SK-N-DZ (cell line): ENCODE measurements around the gene SNX5. TPM values are rescaled to one million over a fixed set of nuclear protein-coding genes. Genes with fewer than 3 reads are reported as not detected.

Experiments used
- DNase-seq: peaks from one replicate; pipeline ENCODE4 v3.0.0-alpha.2; 2015; ENCODE audit warnings: low spot score
- polyA plus RNA-seq, 2 experiments: library from polyadenylated mRNA; depleted of rRNA; stranded (reverse); fragments of >200 nt; gene quantifications; 2 replicates each; pipeline ENCODE4 v1.2.3, GENCODE V29; 2014

Gene SNX5
- polyA plus RNA-seq (2014; cell fraction: cytosol; rRNA removed), result 112 and 140 TPM in 2 replicates
- 300 and 347 TPM in 2 replicates for polyA plus RNA-seq (2014; cell fraction: nucleus; rRNA removed)

GRCh38 chr20:17968366-17969277, at the start of gene SNX5, which contains the start of gene MGME1:
Gene SNX5 (minus strand): TSS chr20:17968794. CDS start chr20:17968425, 369 bp downstream.
Gene MGME1 (plus strand): TSS chr20:17969018. CDS start chr20:17969860, 842 bp downstream.
- peak; percentile 99 for DNase-seq

DNA sequence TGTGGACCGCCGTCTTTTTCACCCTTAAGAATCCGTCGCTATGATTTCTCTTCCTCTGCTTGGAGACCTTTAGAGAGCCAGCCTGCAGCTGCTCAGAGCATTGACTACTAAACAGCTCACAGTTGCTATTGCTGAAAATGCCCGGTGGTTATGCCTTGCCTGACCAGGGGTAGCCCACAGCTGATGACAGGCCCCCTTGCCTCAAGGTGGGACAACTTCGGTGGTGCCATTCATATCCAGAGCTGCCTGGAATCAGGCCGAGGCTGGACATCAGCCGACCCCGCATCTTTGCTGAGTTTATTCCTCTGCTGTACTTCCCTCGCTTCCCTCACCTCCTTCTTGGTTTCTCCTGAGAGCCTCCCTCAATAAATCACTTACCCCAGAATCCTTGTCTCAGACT, 49.5 kb upstream of the SNX5 start:
- DNase-seq, result no peak

GRCh38 chr20:18016772-18017171, 48.2 kb upstream of the SNX5 start:
- DNase-seq, result no peak

- DNase-seq, result no peak
Measured at GRCh38 chr20:18014411-18014810, 45.8 kb upstream of the SNX5 start.

DNA sequence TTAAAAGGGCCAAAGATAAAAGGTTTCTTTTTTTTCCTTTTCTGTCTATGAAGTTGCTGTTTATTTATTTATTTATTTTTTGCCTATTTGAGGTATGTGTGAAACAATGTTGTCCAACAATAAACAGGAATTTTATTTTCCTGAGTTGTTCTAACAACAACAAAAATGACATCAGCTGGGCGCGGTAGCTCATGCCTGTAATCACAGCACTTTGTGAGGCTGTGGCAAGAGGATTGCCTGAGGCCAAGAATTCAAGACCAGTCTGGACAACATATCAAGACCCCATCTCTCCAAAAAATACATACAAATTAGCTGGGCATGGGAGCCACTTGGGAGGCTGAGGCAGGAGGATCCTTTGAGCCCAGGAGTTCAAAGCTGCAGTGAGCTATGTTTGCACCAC, 44.3 kb upstream of the SNX5 start:
- DNase-seq, result no peak

DNA sequence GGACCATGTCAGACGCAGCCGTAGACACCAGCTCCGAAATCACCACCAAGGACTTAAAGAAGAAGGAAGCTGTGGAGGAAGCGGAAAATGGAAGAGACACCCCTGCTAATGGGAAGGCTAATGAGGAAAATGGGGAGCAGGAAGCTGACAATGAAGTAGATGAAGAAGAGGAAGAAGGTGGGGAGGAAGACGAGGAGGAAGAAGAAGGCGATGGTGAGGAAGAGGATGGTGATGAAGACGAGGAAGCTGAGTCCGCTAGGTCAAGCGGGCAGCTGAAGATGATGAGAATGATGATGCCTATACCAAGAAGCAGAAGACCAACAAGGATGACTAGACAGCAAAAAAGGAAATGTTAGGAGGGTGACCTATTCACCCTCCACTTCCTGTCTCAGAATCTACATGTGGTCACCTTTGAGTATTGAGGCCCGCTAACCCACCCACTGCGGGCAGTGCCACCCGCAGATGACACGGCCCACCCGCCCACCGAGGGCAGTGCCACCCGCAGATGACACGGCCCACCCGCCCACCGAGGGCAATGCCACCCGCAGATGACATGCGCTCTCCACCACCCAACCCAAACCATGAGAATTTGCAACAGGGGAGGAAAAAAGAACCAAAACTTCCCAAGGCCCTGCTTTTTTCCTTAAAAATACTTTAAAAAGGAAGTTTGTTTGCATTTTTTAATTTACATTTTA, 43.5 kb upstream of the SNX5 start:
- DNase-seq, result no peak

- DNase-seq, result no peak
Measured at GRCh38 chr20:18011482-18011881, 42.9 kb upstream of the SNX5 start.

- DNase-seq, result no peak
Measured at GRCh38 chr20:18009116-18009515, 40.5 kb upstream of the SNX5 start.

- DNase-seq, result peak; percentile 28
Measured at GRCh38 chr20:18007534-18008292, 39.1 kb upstream of the SNX5 start.

DNA sequence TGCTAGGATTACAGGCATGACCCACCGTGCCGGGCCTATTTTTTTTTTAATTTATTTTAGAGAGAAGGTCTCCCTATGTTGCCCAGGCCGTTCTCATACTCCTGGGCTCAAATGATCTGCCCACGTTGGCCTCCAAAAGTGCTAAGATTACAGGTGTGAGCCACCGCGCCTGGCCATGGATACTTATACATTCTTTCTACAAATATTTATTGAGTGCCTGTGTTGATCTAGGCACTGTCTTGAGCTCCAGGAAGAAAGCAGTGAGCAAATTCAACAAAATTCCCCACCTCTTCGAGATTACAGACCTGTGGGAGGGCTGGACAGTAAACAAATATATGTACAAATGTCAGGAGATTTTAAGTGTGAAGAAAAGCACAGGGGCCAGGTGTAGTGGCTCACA, 38.1 kb upstream of the SNX5 start:
- no peak for DNase-seq

- no peak for DNase-seq
Measured at GRCh38 chr20:18005990-18006364, 37.4 kb upstream of the SNX5 start.

- DNase-seq, result no peak
Measured at GRCh38 chr20:18005170-18005989, 36.8 kb upstream of the SNX5 start.

GRCh38 chr20:18004384-18005031, 35.9 kb upstream of the SNX5 start:
- no peak for DNase-seq

- DNase-seq, result no peak
Measured at GRCh38 chr20:18003897-18004296, 35.3 kb upstream of the SNX5 start.

GRCh38 chr20:18001131-18001921, 32.7 kb upstream of the SNX5 start:
- no peak for DNase-seq

GRCh38 chr20:17999566-17999965, 31.0 kb upstream of the SNX5 start:
- no peak for DNase-seq

DNA sequence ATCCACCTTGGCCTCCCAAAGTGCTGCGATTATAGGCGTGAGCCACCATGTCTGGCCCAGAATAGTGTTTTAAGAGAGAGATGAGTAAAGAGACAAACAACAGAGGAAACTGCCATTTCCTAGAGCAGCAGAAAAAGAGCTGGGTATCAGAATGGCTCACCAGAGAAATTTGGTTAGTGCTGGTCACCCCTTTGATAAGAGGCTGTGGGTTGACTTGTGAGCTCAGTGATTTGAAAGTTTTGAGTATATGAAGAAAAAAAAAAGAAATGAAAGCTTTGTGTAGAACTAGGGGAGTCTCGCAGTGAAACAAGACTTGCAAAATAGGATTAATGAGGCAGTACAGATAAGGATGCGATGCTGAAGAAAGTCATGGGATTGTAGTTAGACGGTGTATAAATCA, 29.9 kb upstream of the SNX5 start:
- DNase-seq, result no peak

DNA sequence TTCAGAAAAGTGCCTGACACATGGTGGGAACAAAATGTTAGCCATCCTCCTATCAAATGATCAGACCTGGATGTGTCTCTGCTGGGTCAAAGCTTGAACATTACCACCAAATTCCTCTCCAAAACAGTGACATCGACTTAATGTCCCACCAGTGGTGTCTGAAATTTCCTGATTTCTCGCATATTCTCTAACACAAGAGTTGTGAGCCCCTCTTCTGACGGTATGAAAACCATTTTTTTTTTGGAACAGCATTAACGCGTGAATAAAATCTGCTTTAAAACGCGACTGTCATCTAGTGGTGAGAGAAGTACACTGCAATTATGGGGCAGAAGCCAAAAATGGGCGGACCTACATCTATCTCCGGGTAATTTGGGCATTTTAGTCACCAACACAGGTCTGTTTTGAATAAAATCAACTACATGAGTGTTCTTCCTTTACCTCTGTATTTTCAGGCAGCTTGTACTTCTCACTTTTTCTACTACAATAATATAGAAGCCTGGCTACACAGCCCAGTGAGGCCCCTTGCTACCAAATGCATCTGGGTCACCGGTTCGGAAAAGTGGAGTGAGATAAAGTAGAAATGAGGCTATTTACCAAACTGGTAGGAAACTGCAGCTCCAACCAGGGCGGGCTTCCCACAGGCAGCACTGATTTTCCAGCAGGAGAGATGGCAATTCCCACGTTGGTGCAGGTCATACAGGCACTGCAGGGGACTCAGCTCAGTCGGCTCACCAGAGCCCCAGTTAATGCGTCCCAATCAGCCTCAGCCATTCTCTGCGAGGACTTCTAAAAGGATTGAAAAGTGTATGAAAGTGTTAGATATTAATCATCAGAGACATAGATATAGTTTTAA, 27.6 kb upstream of the SNX5 start:
- peak; percentile 49 for DNase-seq

GRCh38 chr20:17993546-17993945, 25.0 kb upstream of the SNX5 start:
- no peak for DNase-seq
